H7 (cell line): ENCODE data around the gene RPE65. TPM values are rescaled to one million over a fixed set of nuclear protein-coding genes. Genes with fewer than 3 reads are reported as not detected.

Experiments used
- total RNA-seq: library from RNA; depleted of rRNA; stranded (reverse); fragments of >200 nt; shearing (Covaris generic); gene quantifications from 2 replicates; pipeline ENCODE4 v1.2.3, GENCODE V29; 2014; rRNA removed

The RPE65 gene
- total RNA-seq, 1 experiment from 2014 or later: not detected

Other genes starting within 250 kb of the RPE65 start
- 8.3 and 9.5 TPM in 2 replicates for gene WLS, start 217.4 kb downstream of the RPE65 start, total RNA-seq
- 66.5 and 97.1 TPM in 2 replicates for gene DEPDC1, start 47.1 kb upstream of the RPE65 start, total RNA-seq